GOT3 (cell line): ENCODE results near the gene LYPD4.
"Not testable (repeated sequence)": the region's sequence is repeated elsewhere in the genome, so short reads cannot be mapped to it uniquely, and the experiment has no call there.

ENCODE experiments used
- DNase-seq: peaks from one replicate; lab custom pipeline; 2025; ENCODE audit warnings: mixed read lengths; lab: John Stamatoyannopoulos, UW

The LYPD4 gene

GRCh38 chr19:41799444-41800000 is 45.0 kb downstream of the LYPD4 start:
- no peak for DNase-seq

GRCh38 chr19:41796901-41797300 is 47.6 kb downstream of the LYPD4 start:
- no peak for DNase-seq

- no peak for DNase-seq
Measured at GRCh38 chr19:41796362-41796761, 48.1 kb downstream of the LYPD4 start, which contains the start of gene CEACAM3. Gene CEACAM3, plus strand, starts transcription at chr19:41796587. Its CDS starts 91 bp downstream, at chr19:41796678.

GRCh38 chr19:41795031-41795461 is 49.4 kb downstream of the LYPD4 start:
- no peak for DNase-seq

GRCh38 chr19:41793414-41793727 is 51.1 kb downstream of the LYPD4 start:
- DNase-seq = no peak

GRCh38 chr19:41792513-41793413 is 51.7 kb downstream of the LYPD4 start:
- DNase-seq = no peak

- not testable (repeated sequence) for DNase-seq
Measured at GRCh38 chr19:41789053-41789452, 55.4 kb downstream of the LYPD4 start.

- not testable (repeated sequence) for DNase-seq
Measured at GRCh38 chr19:41788518-41788917, 56.0 kb downstream of the LYPD4 start.
